Choroid plexus epithelial cell (primary cell): ENCODE results near the gene KHDRBS2.

ENCODE experiments used
- DNase-seq: peaks from one replicate; pipeline ENCODE4 v3.0.0-alpha.2; 2010; ENCODE audit warnings: low read depth
- H3K4me3 ChIP-seq: 2 replicates; pipeline ENCODE4 v1.5.1; 2011; ENCODE audit warnings: low read depth, mild to moderate bottlenecking, control low read depth, low read length, moderate library complexity
- TF ChIP-seq, protein P1 (sequence below): conservative IDR thresholded peaks from 2 replicates; pipeline ENCODE4 v1.5.1; 2011; ENCODE audit warnings: low read depth, mild to moderate bottlenecking, control low read depth, inconsistent platforms, low read length, moderate library complexity

KHDRBS2 gene

DNA sequence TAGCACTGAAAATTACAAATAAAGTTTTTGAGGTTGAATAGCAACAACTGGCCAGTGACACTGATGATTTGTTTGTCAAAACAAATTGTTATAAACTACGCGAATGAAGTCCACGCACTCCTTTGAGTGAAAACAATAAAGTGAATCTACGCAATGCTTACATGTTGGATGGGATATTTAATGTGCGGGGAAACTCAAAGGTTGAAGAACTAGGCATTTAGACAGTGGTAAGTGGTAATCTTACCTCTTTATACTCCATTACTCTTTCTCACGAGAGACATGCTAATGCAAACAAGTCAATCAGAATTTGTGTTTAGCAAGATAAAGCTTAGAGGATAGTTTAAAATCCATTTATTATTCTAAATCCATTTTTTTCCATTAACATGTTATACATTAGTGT is 606.4 kb downstream of the KHDRBS2 start:
- no peak overlapping the region for H3K4me3 ChIP-seq

DNA sequence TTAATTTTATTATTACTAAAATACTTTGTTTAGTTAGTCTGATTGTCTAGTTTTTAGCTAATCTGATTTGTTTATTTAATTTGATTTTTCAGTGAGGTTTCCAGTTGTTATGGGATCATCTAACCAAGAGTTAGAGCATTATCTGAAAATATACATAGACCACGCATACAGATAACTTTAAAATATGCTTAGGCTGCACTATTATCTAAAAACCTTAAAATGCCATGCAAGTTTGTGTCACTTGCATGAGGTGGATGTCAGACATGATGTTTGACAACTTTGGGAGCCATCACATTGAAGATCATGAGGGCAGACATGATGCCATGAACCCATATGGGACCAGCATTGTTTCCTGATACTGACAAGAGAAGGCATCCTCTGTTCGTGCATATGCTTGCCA is 610.3 kb downstream of the KHDRBS2 start:
- DNase-seq: no peak
- no peak overlapping the region for H3K4me3 ChIP-seq
- TF ChIP-seq, protein P1, sequence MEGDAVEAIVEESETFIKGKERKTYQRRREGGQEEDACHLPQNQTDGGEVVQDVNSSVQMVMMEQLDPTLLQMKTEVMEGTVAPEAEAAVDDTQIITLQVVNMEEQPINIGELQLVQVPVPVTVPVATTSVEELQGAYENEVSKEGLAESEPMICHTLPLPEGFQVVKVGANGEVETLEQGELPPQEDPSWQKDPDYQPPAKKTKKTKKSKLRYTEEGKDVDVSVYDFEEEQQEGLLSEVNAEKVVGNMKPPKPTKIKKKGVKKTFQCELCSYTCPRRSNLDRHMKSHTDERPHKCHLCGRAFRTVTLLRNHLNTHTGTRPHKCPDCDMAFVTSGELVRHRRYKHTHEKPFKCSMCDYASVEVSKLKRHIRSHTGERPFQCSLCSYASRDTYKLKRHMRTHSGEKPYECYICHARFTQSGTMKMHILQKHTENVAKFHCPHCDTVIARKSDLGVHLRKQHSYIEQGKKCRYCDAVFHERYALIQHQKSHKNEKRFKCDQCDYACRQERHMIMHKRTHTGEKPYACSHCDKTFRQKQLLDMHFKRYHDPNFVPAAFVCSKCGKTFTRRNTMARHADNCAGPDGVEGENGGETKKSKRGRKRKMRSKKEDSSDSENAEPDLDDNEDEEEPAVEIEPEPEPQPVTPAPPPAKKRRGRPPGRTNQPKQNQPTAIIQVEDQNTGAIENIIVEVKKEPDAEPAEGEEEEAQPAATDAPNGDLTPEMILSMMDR: no peak

More for the DNA sequence above, 606.4 kb downstream of the KHDRBS2 start:
- TF ChIP-seq, protein P1: no peak
- DNase-seq: no peak

DNA sequence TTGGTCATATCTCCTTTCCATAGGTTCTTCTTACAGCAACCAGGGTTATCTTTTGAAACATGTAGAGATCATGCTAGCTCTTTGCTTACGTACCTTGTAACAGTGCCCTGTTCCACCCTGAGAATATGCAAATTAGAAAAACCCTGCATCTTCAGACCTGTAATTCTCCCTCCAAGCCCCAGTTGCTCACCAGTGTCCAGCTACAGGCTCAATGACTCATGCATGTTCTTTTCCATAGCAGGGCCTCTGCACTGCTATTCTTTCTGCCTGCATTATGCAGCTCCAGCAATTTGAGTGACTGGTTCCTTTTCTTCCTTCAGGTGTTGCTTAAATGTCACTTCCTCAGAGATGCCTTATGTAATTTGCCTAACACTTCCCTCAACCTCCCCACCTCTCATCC is 636.2 kb downstream of the KHDRBS2 start:
- DNase-seq: no peak
- TF ChIP-seq, protein P1: no peak
- H3K4me3 ChIP-seq: no peak overlapping the region

DNA sequence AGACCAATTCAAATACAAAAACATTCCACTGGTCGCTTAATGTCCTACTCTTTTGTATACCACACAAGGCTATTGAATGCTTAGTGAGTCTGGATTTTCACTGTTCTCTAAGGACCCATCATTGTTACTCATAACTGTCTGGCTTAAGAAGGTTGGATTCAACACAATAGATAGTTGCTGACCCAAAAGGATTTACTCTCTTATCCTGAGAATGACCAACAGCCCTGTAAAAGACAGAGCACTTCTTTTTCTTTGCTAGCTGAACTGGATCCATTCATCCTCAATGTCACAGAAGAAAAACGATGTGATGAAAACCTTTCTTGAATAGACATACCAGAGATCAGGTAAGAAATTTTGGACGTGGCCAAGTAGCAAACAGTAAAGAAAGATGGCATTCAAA is 645.6 kb downstream of the KHDRBS2 start:
- DNase-seq: no peak
- TF ChIP-seq, protein P1: no peak
- no peak overlapping the region for H3K4me3 ChIP-seq
